Chondrocyte (in vitro differentiated cells): ENCODE data around the gene ADCY3. TPM values are rescaled to one million over a fixed set of nuclear protein-coding genes. Genes with fewer than 3 reads are reported as not detected.

Experiments
- DNase-seq: peaks from one replicate; pipeline ENCODE4 v3.0.0; 2021; ENCODE audit warnings: mixed read lengths, low spot score
- H3K27ac Mint-ChIP-seq: one replicate; pipeline ENCODE4 v1.8.0; 2021; ENCODE audit warnings: mild to moderate bottlenecking, moderate library complexity, mixed read lengths; ENCODE audit not compliant: unreplicated experiment
- H3K27me3 Mint-ChIP-seq: 2 replicates; pipeline ENCODE4 v1.8.0; 2021; ENCODE audit warnings: low read depth, mixed read lengths
- H3K36me3 Mint-ChIP-seq: 2 replicates; pipeline ENCODE4 v1.8.0; 2021; ENCODE audit warnings: low read depth, mixed read lengths
- H3K4me1 Mint-ChIP-seq: 2 replicates; pipeline ENCODE4 v1.8.0; 2021; ENCODE audit warnings: low read depth, mild to moderate bottlenecking, mixed read lengths
- H3K4me3 Mint-ChIP-seq: one replicate; pipeline ENCODE4 v1.8.0; 2021; ENCODE audit warnings: mild to moderate bottlenecking, moderate library complexity, mixed read lengths; ENCODE audit not compliant: unreplicated experiment
- H3K9me3 Mint-ChIP-seq: 2 replicates; pipeline ENCODE4 v1.8.0; 2021; ENCODE audit warnings: low read depth, mixed read lengths
- CTCF ChIP-seq: fragments of 200-600 bp; sonication (generic); IDR thresholded peaks from 2 replicates; pipeline ENCODE4 v1.5.0; 2021; ENCODE audit warnings: antibody characterized with exemption, mild to moderate bottlenecking, moderate library complexity
- total RNA-seq: library from RNA; stranded (reverse); gene quantifications from 3 replicates; pipeline ENCODE4 v1.2.1, GENCODE V29; 2021

ADCY3 gene
- total RNA-seq, 1 donor from 2014 or later: 69.3 TPM

DNA sequence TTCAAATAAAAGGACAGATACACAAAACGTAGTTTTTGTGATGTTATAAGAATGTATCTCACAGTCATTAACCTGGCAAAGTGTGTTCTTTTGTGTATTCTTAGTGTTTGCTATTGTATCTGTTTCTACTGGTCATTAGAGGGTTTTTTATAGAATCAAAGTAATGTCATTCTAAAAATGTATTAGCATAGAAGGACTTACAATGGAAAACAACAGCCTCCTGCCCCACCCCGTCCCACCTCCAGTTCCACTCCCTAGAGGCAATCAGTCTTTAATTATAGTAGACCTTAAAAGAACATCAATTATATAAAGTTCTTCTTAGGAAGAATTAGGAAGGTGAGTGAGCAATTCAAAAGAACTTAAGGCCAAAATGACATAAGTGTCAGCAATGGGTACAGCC, 37.9 kb upstream of the ADCY3 start:
- Mint-ChIP-seq H3K36me3 (peaks cover 50% of the 10 kb centered on the region), H3K4me1 (no peaks in the 10 kb centered on the region), H3K27me3 (no peaks in the 10 kb centered on the region), H3K9me3 (peaks cover 11% of the 10 kb centered on the region), H3K27ac (no peak overlapping the region), H3K4me3 (no peak overlapping the region)
- no peak for DNase-seq
- TF ChIP-seq CTCF: no peak

DNA sequence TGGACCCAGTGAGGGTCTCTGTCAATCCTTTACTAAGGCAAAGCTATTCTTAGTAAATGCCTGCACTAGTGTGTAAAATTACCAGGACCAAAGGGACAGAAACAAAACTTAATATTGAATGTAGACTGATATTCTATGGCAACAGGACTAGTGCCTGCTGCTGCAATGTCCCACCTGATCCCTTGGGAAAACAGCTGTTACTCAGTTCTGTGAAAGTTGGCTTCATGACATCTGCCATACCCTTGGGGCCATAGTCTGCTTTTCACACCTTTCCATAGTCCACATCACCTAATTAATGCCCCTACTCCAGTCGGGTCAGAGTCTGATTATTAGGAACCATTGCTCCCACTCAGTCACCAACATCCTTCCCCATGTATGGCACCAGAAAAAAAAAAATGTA, 37.2 kb upstream of the ADCY3 start:
- TF ChIP-seq CTCF: no peak
- Mint-ChIP-seq H3K27me3 (no peaks in the 10 kb centered on the region), H3K9me3 (peaks cover 11% of the 10 kb centered on the region), H3K36me3 (peaks cover 48% of the 10 kb centered on the region), H3K27ac (no peak overlapping the region), H3K4me3 (no peak overlapping the region), H3K4me1 (no peaks in the 10 kb centered on the region)
- DNase-seq: no peak

GRCh38 chr2:24955921-24956320, 35.9 kb upstream of the ADCY3 start:
- no peaks in the 10 kb centered on the region for H3K4me1 Mint-ChIP-seq
- H3K9me3 Mint-ChIP-seq: peaks cover 11% of the 10 kb centered on the region
- H3K27ac Mint-ChIP-seq: no peak overlapping the region
- TF ChIP-seq CTCF: no peak
- H3K36me3 Mint-ChIP-seq: peaks cover 49% of the 10 kb centered on the region
- no peak overlapping the region for H3K4me3 Mint-ChIP-seq
- no peaks in the 10 kb centered on the region for H3K27me3 Mint-ChIP-seq
- DNase-seq: no peak

DNA sequence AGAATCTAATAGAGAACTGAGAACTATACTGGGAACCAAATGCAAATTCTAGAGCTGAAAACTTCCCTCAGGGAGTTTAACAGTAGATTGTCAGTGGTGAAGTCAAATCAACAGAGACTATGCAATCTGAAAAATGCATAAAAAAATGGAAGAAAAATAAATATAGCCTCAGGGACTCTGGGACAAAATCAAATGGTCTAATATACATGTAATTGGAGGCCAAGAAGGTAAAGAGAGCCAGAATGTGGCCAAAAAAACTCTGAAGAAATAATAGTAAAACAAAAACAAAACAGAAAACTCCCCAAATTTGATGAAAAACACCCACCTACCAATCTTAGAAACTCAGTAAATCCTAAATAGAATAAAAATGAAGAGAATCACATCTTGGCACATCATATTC, 35.2 kb upstream of the ADCY3 start:
- peaks cover 50% of the 10 kb centered on the region for H3K36me3 Mint-ChIP-seq
- H3K4me3 Mint-ChIP-seq: no peak overlapping the region
- no peaks in the 10 kb centered on the region for H3K4me1 Mint-ChIP-seq
- H3K27ac Mint-ChIP-seq: no peak overlapping the region
- peaks cover 11% of the 10 kb centered on the region for H3K9me3 Mint-ChIP-seq
- no peak for DNase-seq
- no peaks in the 10 kb centered on the region for H3K27me3 Mint-ChIP-seq
- no peak for TF ChIP-seq CTCF

DNA sequence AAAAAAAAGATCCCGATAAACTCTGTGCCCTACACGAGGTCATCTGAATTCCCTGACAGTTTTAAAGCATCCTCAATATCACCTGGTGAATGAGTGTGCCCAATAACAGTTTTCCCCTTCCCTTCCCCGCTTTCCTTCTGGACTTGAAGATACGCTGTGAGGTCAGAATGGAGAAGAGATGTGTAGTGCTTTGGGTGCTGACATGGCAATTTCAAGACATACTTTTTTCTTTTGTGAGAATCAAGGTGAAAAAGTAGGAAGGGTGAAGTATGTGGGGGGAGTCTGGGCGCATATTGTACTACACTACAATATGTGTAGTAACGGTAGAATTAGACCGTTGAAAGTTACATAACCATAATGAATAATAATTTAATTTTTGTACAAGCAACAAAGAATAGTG, 30.1 kb upstream of the ADCY3 start:
- Mint-ChIP-seq H3K9me3 (peaks cover 3% of the 10 kb centered on the region), H3K4me3 (no peak overlapping the region), H3K4me1 (no peaks in the 10 kb centered on the region), H3K27ac (no peak overlapping the region), H3K36me3 (peaks cover 41% of the 10 kb centered on the region), H3K27me3 (no peaks in the 10 kb centered on the region)
- TF ChIP-seq CTCF: no peak
- DNase-seq: no peak
